ENCODE results near the gene RAB2B.

DNA sequence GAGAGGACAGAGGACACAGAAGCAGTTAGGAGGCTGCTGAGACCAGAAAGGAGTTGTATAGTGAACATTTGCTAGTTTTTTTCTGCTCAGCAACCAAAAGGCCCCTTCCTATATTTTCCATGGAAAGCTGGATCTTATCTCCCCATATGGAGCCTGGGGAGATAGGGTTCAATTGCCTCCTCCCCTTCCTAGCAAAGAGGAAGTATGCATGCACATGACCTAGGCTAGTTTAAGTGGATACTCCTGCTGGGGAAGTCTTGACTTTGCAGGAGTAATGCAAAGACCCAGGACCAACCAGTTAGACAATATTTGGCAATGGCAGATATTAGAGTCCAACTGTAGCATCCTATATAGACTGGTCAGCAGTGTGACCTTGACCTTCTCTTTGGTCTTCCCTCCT is 35.9 kb downstream of the RAB2B start:
- TF ChIP-seq CTCF (IDR thresholded peaks at IDR 0.05; ENCODE audit: insufficient read depth, low read length) = no peak
- TF ChIP-seq GABPA (IDR thresholded peaks at IDR 0.05; ENCODE audit: low read depth) = no peak

Data from HL-60 (cell line).